AG04450 (cell line): Measurements from ENCODE around the gene ZDHHC12. TPM values are rescaled to one million over a fixed set of nuclear protein-coding genes. Genes with fewer than 3 reads are reported as not detected.
A peak's percentile ranks its signal among the peaks of the same experiment; 100 is the strongest.

Experiments used
- CTCF ChIA-PET: fragments of 300-600, 350-600 bp; formaldehyde crosslinking; extraction: SDS; loops from one replicate; lab custom pipeline; 2022; ENCODE audit warnings: antibody characterized with exemption, inconsistent platforms; lab: Charles Lee
- POLR2A ChIA-PET: fragments of 350-600 bp; formaldehyde crosslinking; extraction: SDS; loops from one replicate; lab custom pipeline; 2021; ENCODE audit warnings: antibody characterized with exemption, inconsistent platforms; lab: Yijun Ruan, JAX
- DNase-seq: peaks from one replicate; pipeline ENCODE4 v3.0.0-alpha.2; 2011; ENCODE audit warnings: low read depth, low spot score
- H3K27ac ChIP-seq: one replicate; pipeline ENCODE4 v1.5.1; 2012; ENCODE audit warnings: low read depth, low read length, control low read depth
- H3K27me3 ChIP-seq: one replicate; pipeline ENCODE4 v1.6.0; 2012; ENCODE audit warnings: low read length; ENCODE audit not compliant: control insufficient read depth, insufficient read depth
- H3K4me3 ChIP-seq: 2 replicates; pipeline ENCODE4 v1.5.1; 2011; ENCODE audit warnings: mild to moderate bottlenecking, low read depth, low read length, control low read depth
- H3K9me3 ChIP-seq: 2 replicates; pipeline ENCODE4 v1.5.1; 2012; ENCODE audit warnings: low read length; ENCODE audit not compliant: control insufficient read depth, insufficient read depth
- polyA plus RNA-seq: library from polyadenylated mRNA; depleted of rRNA; stranded (reverse); fragments of >200 nt; gene quantifications from 2 replicates; pipeline ENCODE4 v1.2.3, GENCODE V29; 2011
- TF ChIP-seq, protein P1 (sequence below): IDR thresholded peaks from 2 replicates; pipeline ENCODE4 v1.5.1; 2011; ENCODE audit warnings: low read depth, low read length, control low read depth, inconsistent platforms

The ZDHHC12 gene
- polyA plus RNA-seq, 1 experiment: 23.2 TPM

DNA sequence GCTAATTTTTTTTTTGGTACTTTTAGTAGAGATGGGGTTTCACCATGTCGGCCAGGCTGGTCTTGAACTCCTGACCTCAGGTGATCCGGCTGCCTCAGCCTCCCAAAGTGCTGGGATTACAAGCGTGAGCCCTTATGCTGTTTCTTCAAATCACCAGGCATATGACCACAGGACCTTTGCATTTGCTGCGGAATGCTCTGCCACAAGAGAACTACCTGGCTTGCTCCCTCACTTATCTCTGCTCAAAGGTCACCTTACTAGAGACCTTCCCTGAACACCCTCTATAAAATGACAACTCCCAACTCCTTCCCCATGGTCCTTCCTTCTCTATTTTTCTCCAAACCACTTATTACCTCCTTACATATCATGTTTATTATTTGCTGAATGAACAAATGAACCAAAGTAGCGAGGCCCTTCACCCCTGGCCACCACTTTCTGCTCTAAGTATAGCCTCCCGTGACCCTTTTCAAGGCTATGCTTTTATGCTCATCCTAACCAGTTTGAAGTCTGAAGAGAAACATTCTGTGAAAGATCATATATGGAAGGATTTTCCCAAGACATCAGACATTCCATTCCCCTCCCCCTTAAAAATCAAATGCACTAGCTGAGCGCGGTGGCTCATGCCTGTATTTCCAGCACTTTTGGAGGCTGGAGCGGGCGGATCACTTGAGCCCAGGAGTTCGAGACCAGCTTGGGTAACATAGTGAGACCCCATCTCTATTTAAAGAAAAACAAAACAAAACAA is 46.5 kb upstream of the ZDHHC12 start:
- H3K27ac ChIP-seq: no peak overlapping the region
- H3K4me3 ChIP-seq: peak overlapping the region; percentile 99
- H3K27me3 ChIP-seq: no peaks in the 10 kb centered on the region
- H3K9me3 ChIP-seq: peaks cover under 1% of the 10 kb centered on the region
- CTCF ChIA-PET: interaction anchor here (0.6 to 1.9 kb wide), 3 partner anchors 14 to 158 kb away, joined by 3 to 10 read pairs (median 4); partner anchors contain the start of gene ENDOG
- POLR2A ChIA-PET: interaction anchor here (1.1 kb wide), 1 partner anchor 19 kb away, joined by 3 read pairs; no protein-coding TSS in a partner anchor
- DNase-seq: no peak
- TF ChIP-seq, protein P1, sequence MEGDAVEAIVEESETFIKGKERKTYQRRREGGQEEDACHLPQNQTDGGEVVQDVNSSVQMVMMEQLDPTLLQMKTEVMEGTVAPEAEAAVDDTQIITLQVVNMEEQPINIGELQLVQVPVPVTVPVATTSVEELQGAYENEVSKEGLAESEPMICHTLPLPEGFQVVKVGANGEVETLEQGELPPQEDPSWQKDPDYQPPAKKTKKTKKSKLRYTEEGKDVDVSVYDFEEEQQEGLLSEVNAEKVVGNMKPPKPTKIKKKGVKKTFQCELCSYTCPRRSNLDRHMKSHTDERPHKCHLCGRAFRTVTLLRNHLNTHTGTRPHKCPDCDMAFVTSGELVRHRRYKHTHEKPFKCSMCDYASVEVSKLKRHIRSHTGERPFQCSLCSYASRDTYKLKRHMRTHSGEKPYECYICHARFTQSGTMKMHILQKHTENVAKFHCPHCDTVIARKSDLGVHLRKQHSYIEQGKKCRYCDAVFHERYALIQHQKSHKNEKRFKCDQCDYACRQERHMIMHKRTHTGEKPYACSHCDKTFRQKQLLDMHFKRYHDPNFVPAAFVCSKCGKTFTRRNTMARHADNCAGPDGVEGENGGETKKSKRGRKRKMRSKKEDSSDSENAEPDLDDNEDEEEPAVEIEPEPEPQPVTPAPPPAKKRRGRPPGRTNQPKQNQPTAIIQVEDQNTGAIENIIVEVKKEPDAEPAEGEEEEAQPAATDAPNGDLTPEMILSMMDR: no peak

- H3K4me3 ChIP-seq: no peak overlapping the region
- no peaks in the 10 kb centered on the region; the same call in 1 of the 2 replicates for H3K9me3 ChIP-seq
- no peak for DNase-seq
- H3K27me3 ChIP-seq: no peaks in the 10 kb centered on the region
- no peak overlapping the region for H3K27ac ChIP-seq
- TF ChIP-seq, protein P1: no peak
- ChIA-PET CTCF (no interaction called here), POLR2A (interaction anchor here (0.5 kb wide), 1 partner anchor 32 kb away, joined by 7 read pairs; no protein-coding TSS in a partner anchor)
Observed at GRCh38 chr9:128768606-128769005, 44.7 kb upstream of the ZDHHC12 start.

GRCh38 chr9:128765499-128765898 is 41.6 kb upstream of the ZDHHC12 start:
- TF ChIP-seq, protein P1: no peak
- DNase-seq: no peak
- CTCF ChIA-PET: interaction anchor here (1.6 kb wide), 1 partner anchor 53 kb away, joined by 6 read pairs; the partner anchor contains the start of gene ENDOG
- Histone ChIP-seq H3K9me3 (no peaks in the 10 kb centered on the region), H3K27me3 (no peaks in the 10 kb centered on the region), H3K4me3 (no peak overlapping the region), H3K27ac (no peak overlapping the region)
- POLR2A ChIA-PET: no interaction called here

GRCh38 chr9:128764361-128764760 is 40.4 kb upstream of the ZDHHC12 start:
- TF ChIP-seq, protein P1: no peak
- H3K27ac ChIP-seq: no peak overlapping the region
- H3K4me3 ChIP-seq: no peak overlapping the region
- ChIA-PET CTCF (interaction anchor here (0.5 to 1.6 kb wide), 3 partner anchors 19 to 62 kb away, joined by 3 to 6 read pairs (median 3); partner anchors contain the start of genes ENDOG and PKN3), POLR2A (no interaction called here)
- no peaks in the 10 kb centered on the region for H3K9me3 ChIP-seq
- no peak for DNase-seq
- H3K27me3 ChIP-seq: no peaks in the 10 kb centered on the region
